Trophoblast cell (in vitro differentiated cells and primary cell): Measurements from ENCODE around the gene SETDB2.
"Not testable (repeated sequence)": the region's sequence is repeated elsewhere in the genome, so short reads cannot be mapped to it uniquely, and the experiment has no call there.

Experiments used
- DNase-seq, 2 donors: peaks; one replicate each; pipeline ENCODE4 v3.0.0-alpha.2; 2016
- H2AFZ ChIP-seq: 2 replicates; pipeline ENCODE4 v1.6.1; 2013; ENCODE audit warnings: low read length, moderate library complexity, mild to moderate bottlenecking; ENCODE audit not compliant: insufficient read depth, poor library complexity
- H2AK5ac ChIP-seq: 2 replicates; pipeline ENCODE4 v1.6.1; 2013; ENCODE audit warnings: mild to moderate bottlenecking, low read length
- H2BK120ac ChIP-seq: 2 replicates; pipeline ENCODE4 v1.6.1; 2013; ENCODE audit warnings: low read length, mild to moderate bottlenecking, moderate library complexity; ENCODE audit not compliant: insufficient read depth, poor library complexity
- H2BK12ac ChIP-seq: 2 replicates; pipeline ENCODE4 v1.6.1; 2013; ENCODE audit warnings: mild to moderate bottlenecking, low read length, moderate library complexity
- H2BK5ac ChIP-seq: 2 replicates; pipeline ENCODE4 v1.6.1; 2013; ENCODE audit warnings: low read length, low read depth, moderate library complexity, mild to moderate bottlenecking; ENCODE audit not compliant: poor library complexity
- H3K14ac ChIP-seq: 2 replicates; pipeline ENCODE4 v1.6.1; 2013; ENCODE audit warnings: mild to moderate bottlenecking, low read length
- H3K18ac ChIP-seq: 2 replicates; pipeline ENCODE4 v1.6.1; 2013; ENCODE audit warnings: mild to moderate bottlenecking, low read length
- H3K23ac ChIP-seq: 2 replicates; pipeline ENCODE4 v1.6.1; 2013; ENCODE audit warnings: low read length
- H3K27ac ChIP-seq: 2 replicates; pipeline ENCODE4 v1.5.1; 2013; ENCODE audit warnings: low read depth, mild to moderate bottlenecking, inconsistent platforms, low read length, moderate library complexity
- H3K27me3 ChIP-seq: 2 replicates; pipeline ENCODE4 v1.6.1; 2013; ENCODE audit warnings: inconsistent platforms, mild to moderate bottlenecking, low read length, moderate library complexity; ENCODE audit not compliant: insufficient read depth
- H3K36me3 ChIP-seq, 2 experiments: 1 replicate in 1 of 2; 2 replicates in 1 of 2; pipeline ENCODE4 v1.6.1; 2013; ENCODE audit warnings: low read length in 2 of 2, mild to moderate bottlenecking in 2 of 2, moderate library complexity in 1 of 2; ENCODE audit not compliant: insufficient read depth in 2 of 2, control insufficient read depth in 1 of 2
- H3K4ac ChIP-seq: 2 replicates; pipeline ENCODE4 v1.6.1; 2013; ENCODE audit warnings: low read depth, mild to moderate bottlenecking, low read length, moderate library complexity
- H3K4me1 ChIP-seq, 2 experiments: 1 replicate in 1 of 2; 2 replicates in 1 of 2; pipeline ENCODE4 v1.6.1; 2013; ENCODE audit warnings: low read length in 2 of 2, mild to moderate bottlenecking in 2 of 2, moderate library complexity in 1 of 2; ENCODE audit not compliant: insufficient read depth in 2 of 2, control insufficient read depth in 1 of 2
- H3K4me2 ChIP-seq: 2 replicates; pipeline ENCODE4 v1.6.1; 2013; ENCODE audit warnings: inconsistent platforms, mild to moderate bottlenecking, low read length, moderate library complexity
- H3K4me3 ChIP-seq: 2 replicates; pipeline ENCODE4 v1.5.1; 2013; ENCODE audit warnings: mild to moderate bottlenecking, low read depth, low read length, inconsistent platforms
- H3K79me1 ChIP-seq: one replicate; pipeline ENCODE4 v1.6.1; 2013; ENCODE audit warnings: low read length
- H3K79me2 ChIP-seq: 2 replicates; pipeline ENCODE4 v1.6.1; 2013; ENCODE audit warnings: low read length, mild to moderate bottlenecking; ENCODE audit not compliant: control insufficient read depth, insufficient read depth, poor library complexity
- H3K9ac ChIP-seq: 2 replicates; pipeline ENCODE4 v1.6.1; 2013; ENCODE audit warnings: mild to moderate bottlenecking, low read length
- H3K9me3 ChIP-seq: 2 replicates; pipeline ENCODE4 v1.6.1; 2013; ENCODE audit warnings: low read depth, mild to moderate bottlenecking, control low read depth, inconsistent platforms, low read length; ENCODE audit not compliant: insufficient read depth
- H4K12ac ChIP-seq: 2 replicates; pipeline ENCODE4 v1.6.1; 2013; ENCODE audit warnings: low read depth, mild to moderate bottlenecking, low read length, moderate library complexity
- H4K8ac ChIP-seq: 2 replicates; pipeline ENCODE4 v1.6.1; 2013; ENCODE audit warnings: low read depth, mild to moderate bottlenecking, low read length, moderate library complexity
- H4K91ac ChIP-seq: one replicate; pipeline ENCODE4 v1.6.1; 2013; ENCODE audit warnings: low read depth, mild to moderate bottlenecking, low read length, moderate library complexity
- WGBS: extraction: QIAGEN DNeasy Blood & Tissue Kit; methylation state at CpG from one replicate; pipeline ENCODE4 v1.1.7; 2013; ENCODE audit warnings: missing lambda C conversion rate; ENCODE audit not compliant: insufficient read length, insufficient coverage; ENCODE audit errors: extremely low coverage; 5-methylcytosine and 5-hydroxymethylcytosine counted together

Gene SETDB2

GRCh38 chr13:49496837-49497236 is 52.8 kb downstream of the SETDB2 start:
- not testable (repeated sequence) for H3K14ac ChIP-seq, H4K8ac ChIP-seq, H3K36me3 ChIP-seq, H2BK5ac ChIP-seq, H3K9me3 ChIP-seq, H3K4me1 ChIP-seq, H3K23ac ChIP-seq, H3K27me3 ChIP-seq, H3K9ac ChIP-seq, H4K91ac ChIP-seq, H3K18ac ChIP-seq, H2AFZ ChIP-seq, H2AK5ac ChIP-seq, H3K4ac ChIP-seq, H3K27ac ChIP-seq, H3K79me1 ChIP-seq, H3K4me3 ChIP-seq, H3K79me2 ChIP-seq, DNase-seq, H2BK12ac ChIP-seq, H2BK120ac ChIP-seq, H4K12ac ChIP-seq, H3K4me2 ChIP-seq
- no CpG with 5 or more reads among the region's 11 CpGs for WGBS

- Histone ChIP-seq H3K79me1 (peaks cover 9% of the 10 kb centered on the region), H2BK12ac (no peak overlapping the region), H3K27ac (no peak overlapping the region), H4K12ac (no peak overlapping the region), H4K8ac (no peak overlapping the region), H3K4ac (no peak overlapping the region), H3K9me3 (peaks cover 3% of the 10 kb centered on the region), H2BK120ac (no peak overlapping the region), H3K4me1 (peaks cover 0 to 3% of the 10 kb centered on the region in 2 experiments), H4K91ac (no peak overlapping the region), H3K36me3 (no peaks in the 10 kb centered on the region), H3K23ac (no peak overlapping the region), H3K14ac (no peak overlapping the region), H3K18ac (no peak overlapping the region), H2AK5ac (no peak overlapping the region), H2BK5ac (no peak overlapping the region), H3K4me2 (no peak overlapping the region), H3K9ac (no peak overlapping the region), H3K4me3 (no peak overlapping the region), H3K79me2 (peaks cover 1% of the 10 kb centered on the region), H3K27me3 (no peaks in the 10 kb centered on the region), H2AFZ (no peak overlapping the region)
- peak; percentile 26 to 61 for DNase-seq
- WGBS: no CpG with 5 or more reads among the region's 5 CpGs
These were observed 53.2 kb downstream of the SETDB2 start for GRCh38 chr13:49497272-49497671.

GRCh38 chr13:49498206-49498605 is 54.1 kb downstream of the SETDB2 start:
- Histone ChIP-seq H4K8ac (no peak overlapping the region), H3K18ac (no peak overlapping the region), H3K4me2 (no peak overlapping the region)

GRCh38 chr13:49499889-49500660 is 56.0 kb downstream of the SETDB2 start:
- Histone ChIP-seq H2BK5ac (no peak overlapping the region), H3K4me1 (peaks cover 0 to 3% of the 10 kb centered on the region in 2 experiments), H3K79me1 (peaks cover 9% of the 10 kb centered on the region), H3K27ac (no peak overlapping the region), H3K23ac (no peak overlapping the region), H3K4me2 (no peak overlapping the region), H2BK12ac (no peak overlapping the region), H2AFZ (no peak overlapping the region), H4K12ac (no peak overlapping the region), H3K18ac (no peak overlapping the region), H3K27me3 (no peaks in the 10 kb centered on the region), H3K4ac (no peak overlapping the region), H4K91ac (no peak overlapping the region), H3K9me3 (peaks cover 3% of the 10 kb centered on the region), H2AK5ac (no peak overlapping the region), H2BK120ac (no peak overlapping the region), H3K9ac (no peak overlapping the region), H3K36me3 (no peaks in the 10 kb centered on the region), H3K14ac (no peak overlapping the region), H3K4me3 (no peak overlapping the region), H3K79me2 (peaks cover 1% of the 10 kb centered on the region), H4K8ac (no peak overlapping the region)
- WGBS: no CpG with 5 or more reads among the region's 6 CpGs
- peak in 1 of 2 donors; percentile 39 for DNase-seq

More at GRCh38 chr13:49498206-49498605, 54.1 kb downstream of the SETDB2 start:
- no peak overlapping the region for H4K91ac ChIP-seq
- no peak overlapping the region for H3K14ac ChIP-seq
- H3K79me1 ChIP-seq: peaks cover 9% of the 10 kb centered on the region
- no peak overlapping the region for H2AFZ ChIP-seq
- H3K9me3 ChIP-seq: peaks cover 3% of the 10 kb centered on the region
- no peak overlapping the region for H2AK5ac ChIP-seq
- peaks cover 1% of the 10 kb centered on the region for H3K79me2 ChIP-seq
- H3K4me1 ChIP-seq: peaks cover 0 to 3% of the 10 kb centered on the region in 2 experiments
- no peak overlapping the region for H3K23ac ChIP-seq
- no peak overlapping the region for H4K12ac ChIP-seq
- H3K36me3 ChIP-seq: no peaks in the 10 kb centered on the region
- WGBS: no CpG with 5 or more reads among the region's 4 CpGs
- H2BK5ac ChIP-seq: no peak overlapping the region
- no peak overlapping the region for H3K9ac ChIP-seq
- no peak overlapping the region for H3K4me3 ChIP-seq
- no peak overlapping the region for H3K27ac ChIP-seq
- no peak overlapping the region for H2BK12ac ChIP-seq
- H2BK120ac ChIP-seq: no peak overlapping the region
- no peak overlapping the region for H3K4ac ChIP-seq
- no peaks in the 10 kb centered on the region for H3K27me3 ChIP-seq
- DNase-seq: no peak
